Muscle layer of colon (tissue), 2 donors: Measurements from ENCODE around the gene SPATA2.

Source experiments
- H3K27ac ChIP-seq: one replicate; pipeline ENCODE4 v1.7.0; 2013; ENCODE audit warnings: low read depth, mild to moderate bottlenecking, low read length, moderate library complexity
- H3K27me3 ChIP-seq, 2 donors: one replicate each; pipeline ENCODE4 v1.7.0; 2013; ENCODE audit warnings: low read length in 2 of 2, mild to moderate bottlenecking in 2 of 2; ENCODE audit not compliant: insufficient read depth in 2 of 2, control insufficient read depth in 1 of 2
- H3K36me3 ChIP-seq: one replicate; pipeline ENCODE4 v1.7.0; 2013; ENCODE audit warnings: mild to moderate bottlenecking, low read length; ENCODE audit not compliant: insufficient read depth
- H3K4me1 ChIP-seq: one replicate; pipeline ENCODE4 v1.7.0; 2013; ENCODE audit warnings: mild to moderate bottlenecking, low read length; ENCODE audit not compliant: insufficient read depth
- H3K4me3 ChIP-seq, 2 donors: one replicate each; pipeline ENCODE4 v1.7.0; 2013; ENCODE audit warnings: low read length in 2 of 2, low read depth in 1 of 2, mild to moderate bottlenecking in 1 of 2, moderate library complexity in 1 of 2
- H3K9ac ChIP-seq: one replicate; pipeline ENCODE4 v1.7.0; 2013; ENCODE audit warnings: low read length
- H3K9me3 ChIP-seq: one replicate; pipeline ENCODE4 v1.7.0; 2013; ENCODE audit warnings: mild to moderate bottlenecking, low read length
- donor health status: abdominal sarcoma.
- donor health status: Adenocarcinoma of cecum.

Gene SPATA2

GRCh38 chr20:49945306-49945700 lies 30.0 kb upstream of the SPATA2 start:
- Histone ChIP-seq H3K36me3 (peaks cover 51% of the 10 kb centered on the region), H3K9ac (no peak overlapping the region)

GRCh38 chr20:49942942-49943341 lies 27.6 kb upstream of the SPATA2 start:
- Histone ChIP-seq H3K27ac (no peak overlapping the region), H3K9me3 (no peaks in the 10 kb centered on the region), H3K9ac (no peak overlapping the region), H3K4me1 (peaks cover 15% of the 10 kb centered on the region), H3K36me3 (peaks cover 35% of the 10 kb centered on the region), H3K27me3 (no peaks in the 10 kb centered on the region), H3K4me3 (no peak overlapping the region)

More at GRCh38 chr20:49945306-49945700, 30.0 kb upstream of the SPATA2 start:
- Histone ChIP-seq H3K4me1 (no peaks in the 10 kb centered on the region), H3K27me3 (no peaks in the 10 kb centered on the region), H3K9me3 (no peaks in the 10 kb centered on the region), H3K27ac (no peak overlapping the region), H3K4me3 (no peak overlapping the region)

GRCh38 chr20:49942303-49942702 lies 27.0 kb upstream of the SPATA2 start:
- Histone ChIP-seq H3K27ac (no peak overlapping the region), H3K4me1 (peaks cover 22% of the 10 kb centered on the region), H3K9me3 (no peaks in the 10 kb centered on the region), H3K4me3 (no peak overlapping the region), H3K9ac (no peak overlapping the region), H3K27me3 (no peaks in the 10 kb centered on the region), H3K36me3 (peaks cover 35% of the 10 kb centered on the region)

GRCh38 chr20:49941456-49941855 lies 26.1 kb upstream of the SPATA2 start:
- no peaks in the 10 kb centered on the region for H3K27me3 ChIP-seq
- H3K9me3 ChIP-seq = no peaks in the 10 kb centered on the region
- no peak overlapping the region for H3K4me3 ChIP-seq
- H3K27ac ChIP-seq = no peak overlapping the region
- H3K4me1 ChIP-seq = peaks cover 25% of the 10 kb centered on the region
- peaks cover 30% of the 10 kb centered on the region for H3K36me3 ChIP-seq
- H3K9ac ChIP-seq = no peak overlapping the region

GRCh38 chr20:49938173-49939163 lies 23.1 kb upstream of the SPATA2 start:
- Histone ChIP-seq H3K4me3 (peak overlapping the region in 1 of 2 donors; percentile 87), H3K4me1 (peaks cover 25% of the 10 kb centered on the region)

GRCh38 chr20:49937027-49937929 lies 21.9 kb upstream of the SPATA2 start:
- H3K4me1 ChIP-seq = peaks cover 25% of the 10 kb centered on the region

More at GRCh38 chr20:49938173-49939163, 23.1 kb upstream of the SPATA2 start:
- no peaks in the 10 kb centered on the region for H3K27me3 ChIP-seq
- H3K9ac ChIP-seq = no peak overlapping the region
- no peaks in the 10 kb centered on the region for H3K9me3 ChIP-seq
- peaks cover 15% of the 10 kb centered on the region for H3K36me3 ChIP-seq
- peak overlapping the region; percentile 39 for H3K27ac ChIP-seq

GRCh38 chr20:49936153-49937026 lies 21.1 kb upstream of the SPATA2 start, which contains the start of gene RNF114:
Gene RNF114, plus strand, starts transcription at chr20:49936397. Its CDS starts 16 bp downstream, at chr20:49936413.
- no peaks in the 10 kb centered on the region for H3K27me3 ChIP-seq
- peaks cover 25% of the 10 kb centered on the region for H3K4me1 ChIP-seq

More at GRCh38 chr20:49937027-49937929, 21.9 kb upstream of the SPATA2 start:
- Histone ChIP-seq H3K4me3 (peak overlapping the region; percentile 87 to 92), H3K27ac (peak overlapping the region; percentile 75), H3K36me3 (peaks cover 4% of the 10 kb centered on the region), H3K27me3 (no peaks in the 10 kb centered on the region), H3K9ac (peak overlapping the region; percentile 86), H3K9me3 (no peaks in the 10 kb centered on the region)

GRCh38 chr20:49935746-49936152 lies 20.4 kb upstream of the SPATA2 start:
- H3K4me1 ChIP-seq = peaks cover 25% of the 10 kb centered on the region
- no peaks in the 10 kb centered on the region for H3K36me3 ChIP-seq
- no peak overlapping the region for H3K9ac ChIP-seq
- no peaks in the 10 kb centered on the region for H3K27me3 ChIP-seq
- H3K27ac ChIP-seq = no peak overlapping the region
- peak overlapping the region; percentile 47 for H3K4me3 ChIP-seq
- H3K9me3 ChIP-seq = no peaks in the 10 kb centered on the region

More at GRCh38 chr20:49936153-49937026, 21.1 kb upstream of the SPATA2 start, which contains the start of gene RNF114:
- H3K9ac ChIP-seq = peak within 1 kb of the TSS; percentile 86
- H3K4me3 ChIP-seq = peak within 1 kb of the TSS; percentile 87 to 92
- peak within 1 kb of the TSS; percentile 75 for H3K27ac ChIP-seq
- H3K36me3 ChIP-seq = no peaks in the 10 kb centered on the region
- no peaks in the 10 kb centered on the region for H3K9me3 ChIP-seq

GRCh38 chr20:49929142-49929494 lies 13.8 kb upstream of the SPATA2 start:
- H3K9ac ChIP-seq = no peak overlapping the region
- H3K36me3 ChIP-seq = no peaks in the 10 kb centered on the region
- H3K27ac ChIP-seq = no peak overlapping the region
- H3K4me3 ChIP-seq = no peak overlapping the region
- H3K9me3 ChIP-seq = no peaks in the 10 kb centered on the region
- peaks cover 10% of the 10 kb centered on the region for H3K4me1 ChIP-seq
- no peaks in the 10 kb centered on the region for H3K27me3 ChIP-seq

GRCh38 chr20:49928411-49929141 lies 13.2 kb upstream of the SPATA2 start:
- Histone ChIP-seq H3K27me3 (no peaks in the 10 kb centered on the region), H3K4me3 (no peak overlapping the region), H3K4me1 (peaks cover 10% of the 10 kb centered on the region), H3K9ac (no peak overlapping the region), H3K9me3 (no peaks in the 10 kb centered on the region), H3K36me3 (no peaks in the 10 kb centered on the region), H3K27ac (no peak overlapping the region)
